GM12878 (cell line): ENCODE results near the gene HS3ST6. TPM values are rescaled to one million over a fixed set of nuclear protein-coding genes. Genes with fewer than 3 reads are reported as not detected.

Experiments used
- ATAC-seq: fragments of 200-7000 bp; cut with Tn5 transposase; 3 replicates; pipeline ENCODE4 v1.9.1; 2020; ENCODE audit warnings: mild to moderate bottlenecking, moderate library complexity
- BruUV-seq: library from RNA; stranded (reverse); fragments of 400-500 nt; replicated peaks from 2 replicates; lab custom pipeline; 2021; lab: Mats Ljungman, UMichigan
- CTCF ChIA-PET: fragments of 300-600 bp; sonication (Branson Sonifier 250); formaldehyde crosslinking; extraction: SDS; loops from one replicate; lab custom pipeline; 2021; ENCODE audit warnings: inconsistent platforms; lab: Yijun Ruan, JAX
- POLR2A ChIA-PET: fragments of 350-600 bp; formaldehyde crosslinking; extraction: SDS; loops from one replicate; lab custom pipeline; 2021; ENCODE audit warnings: inconsistent platforms; lab: Charles Lee
- RAD21 ChIA-PET: fragments of 300-600 bp; sonication (Branson Sonifier 250); formaldehyde crosslinking; loops from one replicate; lab custom pipeline; 2023; ENCODE audit warnings: antibody characterized with exemption; ENCODE audit not compliant: unreplicated experiment; lab: Charles Lee
- SMC1A ChIA-PET: fragments of 300-600 bp; sonication (Branson Sonifier 250); formaldehyde crosslinking; loops from one replicate; lab custom pipeline; 2023; ENCODE audit not compliant: unreplicated experiment, uncharacterized antibody; lab: Charles Lee
- DNase-seq: peaks from one replicate; pipeline ENCODE4 v3.0.0-alpha.2; 2011; ENCODE audit warnings: low read depth, low spot score
- FAIRE-seq: peaks from 3 replicates; lab custom pipeline; 2011; peaks lifted over from hg19 to GRCh38; lab: Jason Lieb, UNC
- H2AFZ ChIP-seq: 2 replicates; pipeline ENCODE4 v1.6.0; 2011; ENCODE audit warnings: low read depth, low read length, control low read depth; ENCODE audit not compliant: control insufficient read depth
- H3K27ac ChIP-seq: 2 replicates; pipeline ENCODE4 v1.5.1; 2011; ENCODE audit warnings: control low read depth; ENCODE audit not compliant: control insufficient read depth, insufficient read depth
- H3K27me3 ChIP-seq, 2 experiments: replicated peaks in 1 of 2; 2 replicates each; pipeline versions ENCODE4 v1.6.0 to v1.6.1; 2011; ENCODE audit warnings: low read length in 1 of 2; ENCODE audit not compliant: control insufficient read depth in 2 of 2, insufficient read depth in 2 of 2
- H3K36me3 ChIP-seq, 2 experiments: 2 replicates each; pipeline ENCODE4 v1.5.1; 2011; ENCODE audit warnings: low read length in 1 of 2; ENCODE audit not compliant: control insufficient read depth in 2 of 2, insufficient read depth in 2 of 2
- H3K4me1 ChIP-seq: 2 replicates; pipeline ENCODE4 v1.6.1; 2011; ENCODE audit warnings: mild to moderate bottlenecking, low read length, moderate library complexity, mixed read lengths; ENCODE audit not compliant: control insufficient read depth, insufficient read depth
- H3K4me2 ChIP-seq: 2 replicates; pipeline ENCODE4 v1.6.0; 2011; ENCODE audit warnings: control low read depth; ENCODE audit not compliant: control insufficient read depth, insufficient read depth
- H3K4me3 ChIP-seq: fragments of 200-600 bp; sonication (generic); 2 replicates; pipeline ENCODE4 v1.5.1; 2016
- H3K79me2 ChIP-seq: 2 replicates; pipeline ENCODE4 v1.6.0; 2011; ENCODE audit warnings: low read length; ENCODE audit not compliant: control insufficient read depth, insufficient read depth
- H3K9ac ChIP-seq: 2 replicates; pipeline ENCODE4 v1.8.0; 2011; ENCODE audit warnings: low read length, control low read depth, mixed read lengths; ENCODE audit not compliant: control insufficient read depth, insufficient read depth
- H3K9me3 ChIP-seq: replicated peaks from 3 replicates; pipeline ENCODE4 v1.5.1; 2011; ENCODE audit warnings: mild to moderate bottlenecking, low read length; ENCODE audit not compliant: control insufficient read depth, insufficient read depth
- H4K20me1 ChIP-seq: 2 replicates; pipeline ENCODE4 v1.6.0; 2011; ENCODE audit not compliant: control insufficient read depth, insufficient read depth
- CEBPZ ChIP-seq: fragments of 150-350 bp; IDR thresholded peaks from 2 replicates; pipeline ENCODE4 v1.6.1; 2016; ENCODE audit warnings: low read depth, low read length
- KAT2A ChIP-seq: conservative IDR thresholded peaks from 2 replicates; pipeline ENCODE4 v1.6.1; 2011; ENCODE audit warnings: low read depth, low read length; ENCODE audit not compliant: control insufficient read depth
- MEF2B ChIP-seq: fragments of 450-650 bp; IDR thresholded peaks from 2 replicates; pipeline ENCODE4 v1.6.1; 2018; ENCODE audit warnings: mild to moderate bottlenecking, moderate library complexity; ENCODE audit not compliant: partially characterized antibody, poor library complexity, severe bottlenecking
- RAD21 ChIP-seq: IDR thresholded peaks from 2 replicates; pipeline ENCODE4 v1.6.1; 2011; ENCODE audit warnings: mild to moderate bottlenecking, low read depth, low read length, moderate library complexity; ENCODE audit not compliant: insufficient read depth
- SMAD5 ChIP-seq: IDR thresholded peaks from 2 replicates; pipeline ENCODE4 v1.6.1; 2016; ENCODE audit warnings: antibody characterized with exemption, low read depth
- SP1 ChIP-seq: IDR thresholded peaks from one replicate; pipeline ENCODE4 v1.6.1; 2011; ENCODE audit warnings: low read depth, low read length
- SUPT20H ChIP-seq: IDR thresholded peaks from 2 replicates; pipeline ENCODE4 v1.6.1; 2011; ENCODE audit warnings: low read depth, mild to moderate bottlenecking, low read length, moderate library complexity, borderline replicate concordance; ENCODE audit not compliant: control insufficient read depth
- TBL1XR1 ChIP-seq: IDR thresholded peaks from 2 replicates; pipeline ENCODE4 v1.6.1; 2012; ENCODE audit warnings: low read depth, low read length, improper control_type of control experiment
- WGBS: methylation state at CpG from one replicate; pipeline ENCODE4 v1.1.6; 2016; ENCODE audit warnings: low lambda C conversion rate; ENCODE audit not compliant: insufficient replicate concordance, insufficient coverage; ENCODE audit errors: missing lambda C conversion rate; 5-methylcytosine and 5-hydroxymethylcytosine counted together
- in situ Hi-C: fragments of 300-500 bp; cut with MboI; formaldehyde crosslinking; loops from 9 replicates; pipeline ENCODE4 v1.14.3; 2018; ENCODE audit warnings: mixed read lengths
- intact Hi-C: fragments of 100-400 bp; cut with micrococcal nuclease; formaldehyde crosslinking; loops from one replicate; pipeline ENCODE4 v1.14.2; 2022; ENCODE audit not compliant: unreplicated experiment
- polyA plus RNA-seq, 11 experiments: library from polyadenylated mRNA; depleted of rRNA in 4 of 11; unstranded in 6 of 11; stranded (reverse) in 5 of 11; fragments of >200 nt; fragmentation: Nextera tagmentation in 4 of 11; fragmentation: Illumina TruSeq in 1 of 11; extraction: Ambion mirVana in 4 of 11; extraction: Trizol in 1 of 11; gene quantifications; 1 replicate in 1 of 11; 2 replicates in 10 of 11; pipeline versions ENCODE4 v1.2.1 to v1.2.3, GENCODE V29; 2011 to 2016; ENCODE audit warnings: inconsistent platforms in 2 of 11, missing spikeins in 2 of 11, low read depth in 1 of 11
- total RNA-seq, 4 experiments: library from RNA; depleted of rRNA in 3 of 4; stranded (reverse); fragments of >200 nt in 3 of 4; fragmentation: Illumina TruSeq in 1 of 4; extraction: Trizol in 1 of 4; gene quantifications; 2 replicates each; pipeline versions ENCODE4 v1.2.1 to v1.2.3, GENCODE V29; 2013 to 2021

The HS3ST6 gene
- total and polyA plus RNA-seq, 10 of the 15 experiments (the other 5 are each of a cell fraction or from before 2014, with no cell fraction given), result not detected

DNA sequence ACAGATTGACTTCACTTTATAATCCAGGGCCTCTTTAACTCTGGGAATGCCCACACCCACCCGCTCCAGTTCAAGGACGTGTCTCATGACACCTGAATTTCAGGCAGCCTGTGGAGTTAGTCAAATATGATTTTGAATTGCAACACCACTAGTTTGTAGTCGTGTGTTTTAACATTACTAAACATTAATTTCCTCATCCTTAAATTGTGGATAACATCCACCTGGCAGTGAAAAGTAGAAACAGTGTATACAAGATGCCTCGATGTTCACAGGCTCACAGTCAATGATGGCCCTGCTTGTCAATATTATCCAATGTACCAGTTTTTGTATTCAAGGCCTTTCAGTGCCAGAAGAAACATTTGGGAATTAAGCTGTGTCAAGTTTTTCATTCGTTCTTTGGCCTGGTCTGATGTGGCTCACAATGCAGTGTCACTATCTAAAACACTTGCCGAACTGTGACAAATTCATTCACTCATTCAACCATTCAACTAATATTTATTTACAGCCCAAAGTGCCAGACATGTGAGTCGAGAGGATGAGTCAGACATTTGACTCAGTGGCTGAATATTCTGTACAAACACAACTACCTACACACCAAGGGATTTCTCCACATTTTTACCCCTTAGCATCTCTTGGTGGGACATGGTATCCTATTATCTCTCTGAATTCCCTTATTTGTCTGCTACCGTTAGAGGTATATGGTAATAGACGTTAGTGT lies 47.7 kb downstream of the HS3ST6 start:
- intact Hi-C loops (no loop called here), in situ Hi-C loops (no loop called here)
- Histone ChIP-seq H3K79me2 (no peaks in the 10 kb centered on the region), H4K20me1 (no peaks in the 10 kb centered on the region), H3K9me3 (no peaks in the 10 kb centered on the region), H2AFZ (no peak overlapping the region), H3K4me1 (no peaks in the 10 kb centered on the region), H3K27me3 (no peaks in the 10 kb centered on the region), H3K4me2 (no peak overlapping the region), H3K4me3 (no peak overlapping the region), H3K9ac (no peak overlapping the region), H3K27ac (no peak overlapping the region), H3K36me3 (no peaks in the 10 kb centered on the region)
- 48% methylated on average over 9 of the region's 9 CpGs for WGBS
- ATAC-seq (no peak), DNase-seq (no peak), FAIRE-seq (no peak)
- RAD21 ChIA-PET, result no interaction called here
- BruUV-seq, result no TSS peak
- no peak for TF ChIP-seq KAT2A
- TF ChIP-seq CEBPZ, result no peak
- no peak for TF ChIP-seq TBL1XR1
- TF ChIP-seq RAD21, result no peak
- TF ChIP-seq MEF2B, result no peak
- no peak for TF ChIP-seq SP1
- TF ChIP-seq SMAD5, result no peak
- TF ChIP-seq SUPT20H, result no peak
- SMC1A ChIA-PET, result interaction anchor here (0.6 to 1.4 kb wide), 2 partner anchors 12 to 422 kb away, joined by 3 to 4 read pairs; no protein-coding TSS in a partner anchor
- POLR2A ChIA-PET, result no interaction called here
- CTCF ChIA-PET, result interaction anchor here (1.2 to 1.7 kb wide), 2 partner anchors 59 to 73 kb away, joined by 3 to 4 read pairs; partner anchors contain the start of gene MSRB1
